ENCODE data around the gene QRFP.

GRCh38 chr9:130844044-130844451 lies 52.6 kb downstream of the QRFP start:
- TF ChIP-seq POLR2AphosphoS5 (IDR thresholded peaks at IDR 0.05; ENCODE audit: low read depth, low read length) (no peak), POLR2A (IDR thresholded peaks at IDR 0.05; ENCODE audit: low read depth, low read length) (no peak), TAF1 (IDR thresholded peaks at IDR 0.05; ENCODE audit: low read depth, low read length) (no peak), PAX5 (IDR thresholded peaks at IDR 0.05; ENCODE audit: insufficient read depth, low read length, severe bottlenecking) (no peak), SPI1 (IDR thresholded peaks at IDR 0.05; ENCODE audit: low read depth, low read length) (no peak), POU2F2 (IDR thresholded peaks at IDR 0.05; ENCODE audit: low read depth, low read length) (no peak)

All from GM12891 (cell line).